NCI-H2107 treated with DMSO at 0.1 percent for 48 hours (cell line): ENCODE data around the gene PADI6.

Experiments
- DNase-seq: peaks from one replicate; lab custom pipeline; 2025; ENCODE audit not compliant: unreplicated experiment; lab: John Stamatoyannopoulos, UW

The PADI6 gene

GRCh38 chr1:17356387-17357026, 15.5 kb upstream of the PADI6 start:
- DNase-seq, result no peak

- DNase-seq, result no peak
Measured at GRCh38 chr1:17358557-17358956, 13.4 kb upstream of the PADI6 start.

- DNase-seq, result no peak
Measured at GRCh38 chr1:17359031-17359430, 13.0 kb upstream of the PADI6 start.

GRCh38 chr1:17359808-17360207, 12.2 kb upstream of the PADI6 start:
- no peak for DNase-seq

GRCh38 chr1:17360272-17360956, 11.6 kb upstream of the PADI6 start:
- DNase-seq, result no peak

GRCh38 chr1:17361687-17362086, 10.3 kb upstream of the PADI6 start:
- DNase-seq, result no peak

GRCh38 chr1:17363351-17363750, 8.6 kb upstream of the PADI6 start:
- DNase-seq, result no peak

GRCh38 chr1:17363771-17364170, 8.2 kb upstream of the PADI6 start:
- no peak for DNase-seq

- no peak for DNase-seq
Measured at GRCh38 chr1:17365293-17365692, 6.7 kb upstream of the PADI6 start.

GRCh38 chr1:17369466-17369865, 2.5 kb upstream of the PADI6 start:
- no peak for DNase-seq

- no peak for DNase-seq
Measured at GRCh38 chr1:17370618-17371017, 1.4 kb upstream of the PADI6 start.

- no peak for DNase-seq
Measured at GRCh38 chr1:17372955-17373354, 959 bp downstream of the PADI6 start.

GRCh38 chr1:17375651-17376050, 3.7 kb downstream of the PADI6 start:
- no peak for DNase-seq

- peak; percentile 17 for DNase-seq
Measured at GRCh38 chr1:17377325-17377953, 5.4 kb downstream of the PADI6 start.

- DNase-seq, result no peak
Measured at GRCh38 chr1:17381161-17381560, 9.2 kb downstream of the PADI6 start.

GRCh38 chr1:17392199-17392740, 20.3 kb downstream of the PADI6 start:
- no peak for DNase-seq

- DNase-seq, result no peak
Measured at GRCh38 chr1:17393230-17393629, 21.2 kb downstream of the PADI6 start.

GRCh38 chr1:17397910-17398695, 26.1 kb downstream of the PADI6 start:
- no peak for DNase-seq

GRCh38 chr1:17400725-17401341, 28.8 kb downstream of the PADI6 start:
- no peak for DNase-seq

- no peak for DNase-seq
Measured at GRCh38 chr1:17401841-17402240, 29.8 kb downstream of the PADI6 start.

GRCh38 chr1:17403081-17403480, 31.1 kb downstream of the PADI6 start:
- no peak for DNase-seq
